GM12892 (cell line): ENCODE data around the gene KCNK5.

Experiments used
- POLR2A ChIP-seq: IDR thresholded peaks from 2 replicates; pipeline ENCODE4 v1.6.1; 2011; ENCODE audit warnings: low read depth, low read length, control low read depth
- POLR2AphosphoS5 ChIP-seq: IDR thresholded peaks from 2 replicates; pipeline ENCODE4 v1.6.1; 2011; ENCODE audit warnings: low read depth, low read length, control low read depth

- no peak for TF ChIP-seq POLR2AphosphoS5
- no peak for TF ChIP-seq POLR2A
Measured at GRCh38 chr6:39266375-39266774, 37.1 kb upstream of the KCNK5 start.
